Activated CD4-positive, alpha-beta memory T cell treated with anti-CD3 and anti-CD28 coated beads for 36 hours (primary cell): ENCODE data around the gene SSU72. TPM values are rescaled to one million over a fixed set of nuclear protein-coding genes. Genes with fewer than 3 reads are reported as not detected.
A peak's percentile ranks its signal among the peaks of the same experiment; 100 is the strongest.
"Not testable (repeated sequence)": the region's sequence is repeated elsewhere in the genome, so short reads cannot be mapped to it uniquely, and the experiment has no call there.

Experiments
- CTCF ChIA-PET: fragments of 350-600 bp; sonication (Branson Sonifier 250); formaldehyde crosslinking; loops from one replicate; lab custom pipeline; 2021; ENCODE audit warnings: antibody characterized with exemption, inconsistent platforms; lab: Charles Lee
- POLR2A ChIA-PET: fragments of 350-600 bp; sonication (Branson Sonifier 250); formaldehyde crosslinking; loops from one replicate; lab custom pipeline; 2021; ENCODE audit warnings: antibody characterized with exemption; lab: Charles Lee
- DNase-seq: peaks from one replicate; pipeline ENCODE4 v3.0.0-alpha.2; 2020
- H3K27ac Mint-ChIP-seq: one replicate; pipeline ENCODE4 v1.8.0; 2021; ENCODE audit warnings: mixed read lengths
- H3K27me3 Mint-ChIP-seq: one replicate; pipeline ENCODE4 v1.8.0; 2021; ENCODE audit warnings: mixed read lengths
- H3K36me3 Mint-ChIP-seq: one replicate; pipeline ENCODE4 v1.8.0; 2021; ENCODE audit warnings: mixed read lengths
- H3K4me1 Mint-ChIP-seq: one replicate; pipeline ENCODE4 v1.8.0; 2021; ENCODE audit warnings: low read depth, mixed read lengths
- H3K4me3 Mint-ChIP-seq: one replicate; pipeline ENCODE4 v1.8.0; 2021; ENCODE audit warnings: mild to moderate bottlenecking, mixed read lengths
- H3K9me3 Mint-ChIP-seq: one replicate; pipeline ENCODE4 v1.8.0; 2021; ENCODE audit warnings: mixed read lengths
- intact Hi-C: fragments of 100-400 bp; cut with micrococcal nuclease; formaldehyde crosslinking; loops from one replicate; pipeline ENCODE4 v1.15.1; 2023
- total RNA-seq, 2 experiments: library from RNA; stranded (reverse); gene quantifications; one replicate each; pipeline ENCODE4 v1.2.3, GENCODE V29; 2021

SSU72 gene
- total RNA-seq, 2 experiments from 2014 or later, result 106 to 107 TPM

- H3K27me3 Mint-ChIP-seq, H3K27ac Mint-ChIP-seq, H3K4me1 Mint-ChIP-seq, DNase-seq, intact Hi-C loops, H3K4me3 Mint-ChIP-seq, POLR2A ChIA-PET, H3K9me3 Mint-ChIP-seq, CTCF ChIA-PET, H3K36me3 Mint-ChIP-seq: not testable (repeated sequence)
These were observed 51.0 kb downstream of the SSU72 start for GRCh38 chr1:1523651-1524050.

DNA sequence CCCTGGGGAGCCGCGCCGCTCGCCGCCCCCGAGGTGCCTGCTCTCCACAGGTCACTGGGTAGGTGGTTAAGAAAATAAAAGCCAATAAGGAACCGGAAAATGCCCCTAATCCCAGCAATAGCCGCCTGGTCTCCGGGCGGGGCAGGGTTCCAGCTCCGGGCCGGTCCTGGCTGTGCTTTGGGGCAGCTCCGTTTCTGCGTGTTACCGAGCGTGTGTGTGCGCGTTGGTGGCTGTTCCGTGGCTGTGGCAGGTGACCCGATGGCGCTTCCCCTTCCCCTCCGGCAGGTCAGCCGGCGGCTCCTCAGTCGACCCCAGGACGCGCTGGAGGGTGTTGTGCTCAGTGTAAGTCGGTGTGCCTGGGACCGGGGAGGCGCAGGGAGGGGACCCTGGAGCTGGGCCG is 51.4 kb downstream of the SSU72 start:
- POLR2A ChIA-PET, DNase-seq, H3K4me3 Mint-ChIP-seq, H3K27ac Mint-ChIP-seq, H3K9me3 Mint-ChIP-seq, intact Hi-C loops, H3K27me3 Mint-ChIP-seq, H3K4me1 Mint-ChIP-seq, CTCF ChIA-PET: not testable (repeated sequence)
- peaks cover 12% of the 10 kb centered on the region for H3K36me3 Mint-ChIP-seq

DNA sequence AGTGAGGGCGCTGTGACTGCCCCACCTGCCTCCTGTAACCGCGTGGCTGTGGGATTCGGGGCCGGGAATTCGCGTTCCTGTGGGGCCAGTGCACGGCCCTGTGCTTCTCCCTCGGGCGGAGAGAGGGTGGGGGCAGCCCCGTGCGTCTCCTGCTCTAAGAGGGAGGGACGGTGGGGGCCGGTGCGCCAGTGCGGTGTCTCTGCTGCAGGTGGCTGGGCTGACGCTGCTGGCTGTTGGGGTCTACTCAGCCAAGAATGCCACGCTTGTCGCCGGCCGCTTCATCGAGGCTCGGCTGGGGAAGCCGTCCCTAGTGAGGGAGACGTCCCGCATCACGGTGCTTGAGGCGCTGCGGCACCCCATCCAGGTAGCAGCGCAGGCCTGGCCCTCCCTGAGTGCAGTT is 52.1 kb downstream of the SSU72 start:
- DNase-seq, H3K9me3 Mint-ChIP-seq, H3K4me1 Mint-ChIP-seq, H3K27me3 Mint-ChIP-seq, intact Hi-C loops, H3K4me3 Mint-ChIP-seq, H3K27ac Mint-ChIP-seq: not testable (repeated sequence)
- CTCF ChIA-PET, result interaction anchor here (1.0 kb wide), 1 partner anchor 18 kb away, joined by 3 read pairs; no protein-coding TSS in a partner anchor
- peaks cover 17% of the 10 kb centered on the region for H3K36me3 Mint-ChIP-seq
- POLR2A ChIA-PET, result interaction anchor here (0.5 kb wide), 1 partner anchor 45 kb away, joined by 3 read pairs; no protein-coding TSS in a partner anchor

GRCh38 chr1:1521331-1521730 is 53.3 kb downstream of the SSU72 start:
- POLR2A ChIA-PET, result no interaction called here
- Mint-ChIP-seq H3K4me3 (no peak overlapping the region), H3K4me1 (no peaks in the 10 kb centered on the region), H3K27ac (no peak overlapping the region), H3K9me3 (no peaks in the 10 kb centered on the region), H3K27me3 (no peaks in the 10 kb centered on the region), H3K36me3 (peaks cover 15% of the 10 kb centered on the region)
- intact Hi-C loops, result no loop called here
- CTCF ChIA-PET, result interaction anchor here (1.0 kb wide), 1 partner anchor 17 kb away, joined by 3 read pairs; no protein-coding TSS in a partner anchor
- DNase-seq, result no peak

- DNase-seq, intact Hi-C loops, POLR2A ChIA-PET, CTCF ChIA-PET, H3K4me3 Mint-ChIP-seq, H3K9me3 Mint-ChIP-seq, H3K27ac Mint-ChIP-seq, H3K27me3 Mint-ChIP-seq, H3K4me1 Mint-ChIP-seq: not testable (repeated sequence)
- peaks cover 18% of the 10 kb centered on the region for H3K36me3 Mint-ChIP-seq
These were observed 54.7 kb downstream of the SSU72 start for GRCh38 chr1:1519805-1520505.

GRCh38 chr1:1518621-1519007 is 56.0 kb downstream of the SSU72 start:
- DNase-seq, POLR2A ChIA-PET, H3K4me1 Mint-ChIP-seq, CTCF ChIA-PET, H3K4me3 Mint-ChIP-seq, H3K27me3 Mint-ChIP-seq, H3K9me3 Mint-ChIP-seq, H3K27ac Mint-ChIP-seq, intact Hi-C loops: not testable (repeated sequence)
- H3K36me3 Mint-ChIP-seq, result peaks cover 17% of the 10 kb centered on the region

DNA sequence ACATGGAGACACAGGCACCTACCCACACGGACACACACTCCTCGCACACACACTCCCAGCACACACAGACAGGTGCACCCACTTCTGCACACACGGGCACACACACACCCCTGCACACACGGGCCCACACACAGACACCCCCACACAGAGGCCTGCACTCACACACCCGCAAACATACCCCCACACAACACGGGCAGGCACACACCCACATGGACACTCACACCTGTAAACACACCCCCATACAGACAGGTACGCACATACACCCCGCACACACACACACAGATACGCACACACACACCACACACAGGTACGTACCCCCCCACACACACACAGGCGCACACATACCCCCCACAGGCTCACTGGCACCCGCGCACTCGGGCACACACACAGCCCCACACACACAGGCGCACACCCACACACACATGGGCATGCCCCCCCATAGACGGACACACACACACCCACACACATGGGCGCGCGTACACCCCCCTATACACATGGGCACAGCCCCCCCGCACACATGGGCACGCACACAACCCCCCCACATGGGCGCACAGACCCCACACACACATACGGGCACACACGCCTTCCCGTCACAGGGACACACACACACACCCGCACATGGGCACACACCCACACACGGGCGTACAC is 56.6 kb downstream of the SSU72 start:
- Mint-ChIP-seq H3K9me3 (no peaks in the 10 kb centered on the region), H3K4me3 (no peak overlapping the region), H3K4me1 (peaks cover 7% of the 10 kb centered on the region), H3K36me3 (peaks cover 17% of the 10 kb centered on the region), H3K27ac (no peak overlapping the region), H3K27me3 (no peaks in the 10 kb centered on the region)
- CTCF ChIA-PET, result no interaction called here
- POLR2A ChIA-PET, result no interaction called here
- intact Hi-C loops, result no loop called here
- DNase-seq, result no peak

DNA sequence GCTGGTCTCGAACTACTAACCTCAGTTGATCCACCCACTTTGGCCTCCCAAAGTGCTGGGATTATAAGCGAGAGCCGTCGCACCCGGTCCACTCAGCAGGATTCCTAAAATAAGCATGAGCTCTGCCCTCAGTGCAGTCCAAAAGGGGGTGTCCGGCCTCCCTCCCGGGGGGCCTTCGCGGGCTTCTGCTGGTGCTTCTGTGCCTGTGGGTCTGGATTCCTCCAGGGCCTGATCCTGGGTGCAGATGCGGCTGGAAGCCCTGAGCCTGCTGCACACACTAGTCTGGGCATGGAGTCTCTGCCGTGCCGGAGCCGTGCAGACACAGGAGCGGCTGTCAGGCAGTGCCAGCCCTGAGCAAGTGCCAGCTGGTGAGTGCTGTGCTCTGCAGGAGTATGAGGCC is 57.7 kb downstream of the SSU72 start:
- intact Hi-C loops, CTCF ChIA-PET, DNase-seq, H3K27me3 Mint-ChIP-seq, H3K4me3 Mint-ChIP-seq, H3K4me1 Mint-ChIP-seq, H3K27ac Mint-ChIP-seq, H3K9me3 Mint-ChIP-seq: not testable (repeated sequence)
- POLR2A ChIA-PET, result interaction anchor here (0.7 kb wide), 1 partner anchor 68 kb away, joined by 3 read pairs; no protein-coding TSS in a partner anchor
- peaks cover 17% of the 10 kb centered on the region for H3K36me3 Mint-ChIP-seq

DNA sequence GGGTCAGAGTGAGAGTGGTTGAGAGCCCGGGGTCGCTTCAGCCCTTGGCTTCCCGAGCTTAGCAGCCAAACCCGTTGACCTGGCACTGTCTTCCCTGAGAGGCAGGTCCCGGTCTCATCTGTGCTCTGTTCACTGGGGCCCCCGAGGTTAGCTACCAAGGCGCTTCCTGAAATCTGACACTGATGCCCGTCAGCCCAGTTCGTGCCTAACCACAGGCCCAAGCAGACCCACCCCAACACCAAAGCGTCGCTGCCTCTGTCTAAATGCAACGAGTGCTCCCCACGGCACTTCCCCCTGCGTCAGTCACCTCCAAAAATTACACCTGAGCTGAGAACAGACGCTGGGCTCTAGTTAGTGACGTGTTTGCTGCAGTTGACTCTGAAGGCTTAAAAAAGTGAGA is 60.3 kb downstream of the SSU72 start:
- H3K27ac Mint-ChIP-seq, DNase-seq, POLR2A ChIA-PET, intact Hi-C loops, H3K27me3 Mint-ChIP-seq, H3K4me3 Mint-ChIP-seq, CTCF ChIA-PET, H3K9me3 Mint-ChIP-seq: not testable (repeated sequence)
- peaks cover 14% of the 10 kb centered on the region for H3K36me3 Mint-ChIP-seq
- H3K4me1 Mint-ChIP-seq, result peaks cover 13% of the 10 kb centered on the region

DNA sequence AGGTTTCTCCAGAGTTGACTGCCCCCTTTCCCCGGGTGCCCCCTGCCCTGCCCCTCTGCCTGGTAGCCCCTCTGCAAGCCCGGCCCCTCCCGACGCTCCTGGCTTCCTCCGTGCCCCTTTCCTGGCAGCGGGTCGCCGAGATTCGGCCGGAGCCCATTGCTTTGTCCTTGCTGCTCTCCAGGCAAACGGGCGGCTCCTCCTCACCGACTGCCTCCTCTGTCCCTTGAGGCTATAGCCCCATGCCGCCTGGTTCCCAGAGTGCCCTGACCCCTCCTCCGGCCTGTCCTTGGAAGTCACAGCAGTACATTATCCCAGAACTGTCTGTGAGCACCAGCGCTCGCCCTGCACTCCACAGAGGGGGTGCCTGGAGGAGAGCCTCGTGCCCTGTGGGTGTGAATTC is 61.0 kb downstream of the SSU72 start:
- peak overlapping the region; percentile 60 for H3K4me3 Mint-ChIP-seq
- H3K27ac Mint-ChIP-seq, intact Hi-C loops, DNase-seq, H3K9me3 Mint-ChIP-seq, POLR2A ChIA-PET, H3K27me3 Mint-ChIP-seq, CTCF ChIA-PET: not testable (repeated sequence)
- H3K36me3 Mint-ChIP-seq, result peaks cover 13% of the 10 kb centered on the region
- peaks cover 13% of the 10 kb centered on the region for H3K4me1 Mint-ChIP-seq

GRCh38 chr1:1512425-1512824 is 62.2 kb downstream of the SSU72 start:
- H3K4me1 Mint-ChIP-seq, result peaks cover 13% of the 10 kb centered on the region
- H3K9me3 Mint-ChIP-seq, CTCF ChIA-PET, H3K27ac Mint-ChIP-seq, H3K27me3 Mint-ChIP-seq, POLR2A ChIA-PET, H3K36me3 Mint-ChIP-seq: not testable (repeated sequence)
- intact Hi-C loops, result loop anchor here (1.0 kb wide), 1 partner anchor 62 kb away; the partner anchor contains the start of gene SSU72
- H3K4me3 Mint-ChIP-seq, result peak overlapping the region; percentile 70
- DNase-seq, result peak; percentile 27

GRCh38 chr1:1511533-1512285 is 63.0 kb downstream of the SSU72 start, which contains the start of gene ATAD3A:
TSS of gene ATAD3A (plus strand) at chr1:1512162. CDS start at chr1:1512269, 107 bp downstream.
- DNase-seq, result peak; percentile 99
- Mint-ChIP-seq H3K27ac (peak within 1 kb of the TSS; percentile 86), H3K4me3 (peak within 1 kb of the TSS; percentile 84), H3K9me3 (no peaks in the 10 kb centered on the region), H3K4me1 (peaks cover 13% of the 10 kb centered on the region), H3K27me3 (no peaks in the 10 kb centered on the region), H3K36me3 (peaks cover 3% of the 10 kb centered on the region)
- intact Hi-C loops, result loop anchor here (1.0 to 2.0 kb wide), 2 partner anchors 41 to 63 kb away; partner anchors contain the start of genes ATAD3B and SSU72
- ChIA-PET POLR2A (interaction anchor here (0.8 to 1.0 kb wide), 2 partner anchors 103 to 113 kb away, joined by 3 to 4 read pairs; partner anchors contain the start of genes CCNL2 and MIB2), CTCF (interaction anchor here (0.7 kb wide), 1 partner anchor 103 kb away, joined by 3 read pairs; no protein-coding TSS in a partner anchor)
